HCT116 (cell line): ENCODE measurements around the gene ALX4. TPM values are rescaled to one million over a fixed set of nuclear protein-coding genes. Genes with fewer than 3 reads are reported as not detected.

Source experiments
- ATAC-seq: fragments of 200-7000 bp; cut with Tn5 transposase; 2 replicates; pipeline ENCODE4 v1.9.1; 2020; ENCODE audit warnings: mild to moderate bottlenecking, moderate library complexity
- BruUV-seq: library from RNA; stranded (reverse); fragments of 400-500 nt; replicated peaks from 2 replicates; lab custom pipeline; 2021; lab: Mats Ljungman, UMichigan
- CTCF ChIA-PET: fragments of 300-600 bp; sonication (Branson Sonifier 250); formaldehyde crosslinking; loops from one replicate; lab custom pipeline; 2021; ENCODE audit warnings: antibody characterized with exemption; lab: Charles Lee
- POLR2A ChIA-PET: fragments of 300-600, 350-600 bp; sonication (Branson Sonifier 250); formaldehyde crosslinking; loops from one replicate; lab custom pipeline; 2021; ENCODE audit warnings: antibody characterized with exemption; lab: Charles Lee
- RAD21 ChIA-PET, 2 experiments: fragments of 300-600 bp; sonication (Branson Sonifier 250); formaldehyde crosslinking; loops; one replicate each; lab custom pipeline; 2023; ENCODE audit warnings: low total read pairs in 2 of 2; ENCODE audit not compliant: uncharacterized antibody in 2 of 2, unreplicated experiment in 2 of 2, low non-redundant PET in 1 of 2; lab: Charles Lee
- DNase-seq: peaks from one replicate; pipeline ENCODE4 v3.0.0-alpha.2; 2010; ENCODE audit warnings: low read depth, low spot score
- H2AFZ ChIP-seq: fragments of 200-600 bp; shearing (Covaris generic), sonication (generic); 2 replicates; pipeline ENCODE4 v1.6.1; 2017; ENCODE audit warnings: low read depth, mixed run types, mixed read lengths, antibody characterized with exemption, low read length; ENCODE audit not compliant: poor library complexity, severe bottlenecking
- H3K27ac ChIP-seq: 2 replicates; pipeline ENCODE4 v1.5.1; 2012; ENCODE audit warnings: low read depth, low read length
- H3K27me3 ChIP-seq: fragments of 200-600 bp; sonication (generic); 2 replicates; pipeline ENCODE4 v1.6.1; 2016; ENCODE audit warnings: mixed run types, low read length, mixed read lengths; ENCODE audit not compliant: insufficient read depth
- H3K36me3 ChIP-seq, 2 experiments: fragments of 200-500 bp in 1 of 2; fragments of 200-600 bp in 1 of 2; sonication (Bioruptor generic) in 1 of 2; sonication (generic) in 1 of 2; 2 replicates each; pipeline versions ENCODE4 v1.5.1 to v1.6.1; 2014 to 2016; ENCODE audit warnings: low read length in 2 of 2, inconsistent platforms in 1 of 2, mixed read lengths in 1 of 2, mixed run types in 1 of 2; ENCODE audit not compliant: insufficient read depth in 2 of 2, control insufficient read depth in 1 of 2
- H3K4me1 ChIP-seq, 2 experiments: fragments of 200-600 bp in 1 of 2; sonication (generic) in 1 of 2; 2 replicates each; pipeline versions ENCODE4 v1.5.1 to v1.6.1; 2012 to 2017; ENCODE audit warnings: low read length in 2 of 2, inconsistent platforms in 1 of 2, mild to moderate bottlenecking in 1 of 2, mixed read lengths in 1 of 2, mixed run types in 1 of 2, moderate library complexity in 1 of 2; ENCODE audit not compliant: insufficient read depth in 2 of 2, control insufficient read depth in 1 of 2
- H3K4me2 ChIP-seq: fragments of 200-600 bp; sonication (generic); 2 replicates; pipeline ENCODE4 v1.6.1; 2017; ENCODE audit warnings: mixed run types, low read length, mixed read lengths
- H3K4me3 ChIP-seq, 2 experiments: fragments of 200-600 bp in 1 of 2; sonication (generic) in 1 of 2; replicated peaks in 1 of 2; 2 replicates each; pipeline ENCODE4 v1.5.1; 2011 to 2016; ENCODE audit warnings: low read length in 2 of 2, control low read depth in 1 of 2, low read depth in 1 of 2, mild to moderate bottlenecking in 1 of 2, mixed read lengths in 1 of 2, mixed run types in 1 of 2
- H3K79me2 ChIP-seq: fragments of 200-600 bp; sonication (generic); 2 replicates; pipeline ENCODE4 v1.6.1; 2017; ENCODE audit warnings: mild to moderate bottlenecking, mixed run types, low read length, moderate library complexity, mixed read lengths; ENCODE audit not compliant: insufficient read depth
- H3K9ac ChIP-seq: fragments of 200-600 bp; sonication (generic); 2 replicates; pipeline ENCODE4 v1.6.1; 2016; ENCODE audit warnings: low read length, mixed read lengths
- H3K9me2 ChIP-seq: fragments of 200-600 bp; sonication (generic), shearing (Covaris generic); 2 replicates; pipeline ENCODE4 v1.6.1; 2017; ENCODE audit warnings: mixed run types, mild to moderate bottlenecking, moderate library complexity; ENCODE audit not compliant: insufficient read depth
- H3K9me3 ChIP-seq, 2 experiments: fragments of 200-500 bp in 1 of 2; fragments of 200-600 bp in 1 of 2; sonication (Bioruptor generic) in 1 of 2; sonication (generic) in 1 of 2; 2 replicates each; pipeline ENCODE4 v1.6.1; 2014 to 2017; ENCODE audit warnings: low read length in 2 of 2, mixed read lengths in 2 of 2, inconsistent platforms in 1 of 2, low read depth in 1 of 2, mild to moderate bottlenecking in 1 of 2, mixed run types in 1 of 2, moderate library complexity in 1 of 2; ENCODE audit not compliant: control insufficient read depth in 1 of 2, insufficient read depth in 1 of 2
- H4K20me1 ChIP-seq: fragments of 200-600 bp; sonication (generic), shearing (Covaris generic); 2 replicates; pipeline ENCODE4 v1.6.1; 2017; ENCODE audit warnings: mixed run types, mild to moderate bottlenecking, moderate library complexity; ENCODE audit not compliant: insufficient read depth
- ATF3 ChIP-seq: IDR thresholded peaks from 2 replicates; pipeline ENCODE4 v1.6.1; 2012
- CBX3 ChIP-seq: IDR thresholded peaks from 2 replicates; pipeline ENCODE4 v1.6.1; 2012; ENCODE audit warnings: low read depth
- CEBPB ChIP-seq: IDR thresholded peaks from 2 replicates; pipeline ENCODE4 v1.6.1; 2012; ENCODE audit warnings: low read depth
- CTCF ChIP-seq, 3 experiments: fragments of 200-600 bp in 1 of 3; sonication (generic) in 1 of 3; IDR thresholded peaks in 2 of 3; conservative IDR thresholded peaks in 1 of 3; 2 replicates each; pipeline ENCODE4 v1.5.1; 2012 to 2017; ENCODE audit warnings: low read depth in 2 of 3, low read length in 2 of 3, antibody characterized with exemption in 1 of 3, borderline replicate concordance in 1 of 3, control low read depth in 1 of 3, mild to moderate bottlenecking in 1 of 3, mixed read lengths in 1 of 3, mixed run types in 1 of 3, moderate library complexity in 1 of 3; ENCODE audit not compliant: insufficient read depth in 1 of 3
- ELF1 ChIP-seq: IDR thresholded peaks from 2 replicates; pipeline ENCODE4 v1.6.1; 2012; ENCODE audit warnings: low read depth, borderline replicate concordance
- EZH2 ChIP-seq: fragments of 200-600 bp; sonication (generic); IDR thresholded peaks from 2 replicates; pipeline ENCODE4 v1.6.1; 2017; ENCODE audit warnings: antibody characterized with exemption, mixed run types
- FOSL1 ChIP-seq: IDR thresholded peaks from 2 replicates; pipeline ENCODE4 v1.6.1; 2012; ENCODE audit warnings: low read depth
- JUND ChIP-seq: IDR thresholded peaks from 2 replicates; pipeline ENCODE4 v1.6.1; 2012
- MAX ChIP-seq: IDR thresholded peaks from 2 replicates; pipeline ENCODE4 v1.6.1; 2012
- POLR2A ChIP-seq: IDR thresholded peaks from 2 replicates; pipeline ENCODE4 v1.7.0; 2011; ENCODE audit warnings: borderline replicate concordance; ENCODE audit not compliant: insufficient read depth, insufficient read length; ENCODE audit errors: extremely low read depth
- POLR2AphosphoS5 ChIP-seq: IDR thresholded peaks from 2 replicates; pipeline ENCODE4 v1.6.1; 2011; ENCODE audit warnings: mild to moderate bottlenecking, low read depth, low read length, moderate library complexity
- RAD21 ChIP-seq: IDR thresholded peaks from 2 replicates; pipeline ENCODE4 v1.6.1; 2012; ENCODE audit warnings: low read depth, mild to moderate bottlenecking
- REST ChIP-seq: IDR thresholded peaks from 2 replicates; pipeline ENCODE4 v1.6.1; 2012; ENCODE audit warnings: low read depth
- SIN3A ChIP-seq: IDR thresholded peaks from 2 replicates; pipeline ENCODE4 v1.6.1; 2012; ENCODE audit warnings: low read depth
- SP1 ChIP-seq: IDR thresholded peaks from 2 replicates; pipeline ENCODE4 v1.6.1; 2012; ENCODE audit warnings: low read depth
- SRF ChIP-seq: IDR thresholded peaks from 2 replicates; pipeline ENCODE4 v1.6.1; 2012; ENCODE audit warnings: low read depth
- TCF7L2 ChIP-seq: IDR thresholded peaks from 2 replicates; pipeline ENCODE4 v1.7.0; 2011; ENCODE audit warnings: borderline replicate concordance, inconsistent platforms; ENCODE audit not compliant: insufficient read depth, insufficient read length; ENCODE audit errors: extremely low read depth
- YY1 ChIP-seq: IDR thresholded peaks from 2 replicates; pipeline ENCODE4 v1.6.1; 2011; ENCODE audit warnings: low read length, low read depth, moderate library complexity, mild to moderate bottlenecking; ENCODE audit not compliant: insufficient replicate concordance; ENCODE audit errors: extremely low read depth
- intact Hi-C: fragments of 100-400 bp; cut with micrococcal nuclease; formaldehyde crosslinking; loops from 2 replicates; pipeline ENCODE4 v1.10.0; 2022
- total RNA-seq: library from RNA; stranded (reverse); gene quantifications from one replicate; pipeline ENCODE4 v1.2.1, GENCODE V29; 2021; ENCODE audit not compliant: unreplicated experiment

ALX4 gene
- total RNA-seq, 1 experiment from 2014 or later = not detected

- H2AFZ ChIP-seq = no peak overlapping the region
- intact Hi-C loops = no loop called here
- no peaks in the 10 kb centered on the region for H4K20me1 ChIP-seq
- no peak overlapping the region for H3K27ac ChIP-seq
- CTCF ChIA-PET = no interaction called here
- DNase-seq = no peak
- no TSS peak for BruUV-seq
- H3K9me3 ChIP-seq = no peaks in the 10 kb centered on the region
- RAD21 ChIA-PET = no interaction called here
- no peak for TF ChIP-seq SIN3A
- no peak for TF ChIP-seq RAD21
- no peak for TF ChIP-seq CTCF (IDR thresholded peaks at IDR 0.05 in 2 of 3, conservative IDR thresholded peaks at IDR 0.05 in 1 of 3; ENCODE audit: borderline replicate concordance in 1 of 3, insufficient read depth in 1 of 3, low read depth in 2 of 3, low read length in 2 of 3)
- no peak for TF ChIP-seq ELF1
- no peak for TF ChIP-seq JUND
- TF ChIP-seq REST = no peak
- TF ChIP-seq POLR2AphosphoS5 = no peak
- TF ChIP-seq CBX3 = no peak
- no peak for TF ChIP-seq POLR2A
- TF ChIP-seq FOSL1 = no peak
- TF ChIP-seq SRF = no peak
- TF ChIP-seq ATF3 = no peak
- no peak for TF ChIP-seq TCF7L2
- TF ChIP-seq MAX = no peak
- TF ChIP-seq CEBPB = no peak
- TF ChIP-seq SP1 = no peak
- TF ChIP-seq EZH2 = no peak
- no peak for TF ChIP-seq YY1
- H3K4me3 ChIP-seq = no peak overlapping the region
- H3K9ac ChIP-seq = no peak overlapping the region
- no peak overlapping the region for H3K4me2 ChIP-seq
- POLR2A ChIA-PET = no interaction called here
- H3K79me2 ChIP-seq = no peaks in the 10 kb centered on the region
- H3K36me3 ChIP-seq = no peaks in the 10 kb centered on the region
- no peak for ATAC-seq
- H3K27me3 ChIP-seq = peaks cover 26% of the 10 kb centered on the region; the same call in 1 of the 2 replicates
- H3K9me2 ChIP-seq = no peaks in the 10 kb centered on the region
- no peaks in the 10 kb centered on the region for H3K4me1 ChIP-seq
Observed at GRCh38 chr11:44313761-44314489, 4.0 kb upstream of the ALX4 start.
